ENCODE data around the gene ZNF738. TPM values are rescaled to one million over a fixed set of nuclear protein-coding genes. Genes with fewer than 3 reads are reported as not detected.
"Not testable (repeated sequence)": the region's sequence is repeated elsewhere in the genome, so short reads cannot be mapped to it uniquely, and the experiment has no call there.

ZNF738 gene
- 10.1 and 10.8 TPM in 2 replicates for total RNA-seq
- 13.6 and 14.8 TPM in 2 replicates for polyA plus RNA-seq
- polyA plus RNA-seq (2011; cell fraction: cytosol; rRNA removed), result 10.2 and 11.9 TPM in 2 replicates
- polyA plus RNA-seq (2011; cell fraction: nucleus; rRNA removed), result 16.7 and 24.4 TPM in 2 replicates
- polyA plus RNA-seq (2012), result 7.8 and 7.9 TPM in 2 replicates
- polyA minus RNA-seq, result 3.5 and 6.0 TPM in 2 replicates
- polyA minus RNA-seq (2011; cell fraction: cytosol; rRNA and poly(A)+ RNA removed), result 1.1 TPM
- polyA minus RNA-seq (2011; cell fraction: nucleus; rRNA and poly(A)+ RNA removed), result 9.6 and 9.8 TPM in 2 replicates
- Bru-seq, nascent RNA, result percentile 86 among the genes with signal in this experiment
- BruChase-seq, experiment 1, labeled RNA remaining after a 6-hour chase, result percentile 72 among the genes with signal in this experiment
- BruChase-seq, experiment 2, labeled RNA remaining after a 2-hour chase, result percentile 84 among the genes with signal in this experiment
- long read RNA-seq, transcript ZNF738-202 (5 exons, 1,142 nt), result major isoform, 13 of 22 reads
- long read RNA-seq, partial matches to known transcripts, result 0 of 22 reads
- long read RNA-seq, other reads (novel, unspliced or antisense), result 6 of 22 reads

- Histone ChIP-seq H3K36me3 (ENCODE audit: control insufficient read depth in 2 of 2, extremely low read depth in 1 of 2, insufficient read depth in 2 of 2, low read length in 2 of 2) (no peaks in the 10 kb centered on the region), H3K9me3 (replicated peaks; ENCODE audit: control insufficient read depth, insufficient read depth, low read length) (no peaks in the 10 kb centered on the region), H2AFZ (ENCODE audit: low read depth, low read length) (peak within 1 kb of the TSS; percentile 100), H4K20me1 (replicated peaks; ENCODE audit: control insufficient read depth, extremely low read depth, insufficient read depth, low read length) (no peaks in the 10 kb centered on the region), H3K9me1 (replicated peaks; ENCODE audit: control insufficient read depth, extremely low read depth, insufficient read depth, low read length) (no peaks in the 10 kb centered on the region), H3K27ac (ENCODE audit: insufficient read depth, low read depth, low read length) (peak within 1 kb of the TSS; percentile 90), H3K9ac (replicated peaks; ENCODE audit: extremely low read depth, insufficient read depth, low read length) (peak within 1 kb of the TSS; percentile 89), H3K4me2 (ENCODE audit: insufficient read depth, low read length) (peak within 1 kb of the TSS; percentile 79), H3K79me2 (ENCODE audit: control insufficient read depth, insufficient read depth, low read length) (peaks cover 10% of the 10 kb centered on the region), H3K4me1 (ENCODE audit: control insufficient read depth, extremely low read depth, insufficient read depth, low read length) (no peaks in the 10 kb centered on the region), H3K27me3 (ENCODE audit: control insufficient read depth in 2 of 2, insufficient read depth in 2 of 2, low read length in 2 of 2) (no peaks in the 10 kb centered on the region), H3K4me3 (replicated peaks in 1 of 3; ENCODE audit: insufficient read depth in 1 of 3, low read depth in 1 of 3, low read length in 3 of 3) (peak within 1 kb of the TSS; percentile 77 to 93 (median 92))
- dilution Hi-C loops (cut with MboI; ENCODE audit: extremely low pct_ligation_motif_present, low sequenced_read_pairs) (no loop called here), intact Hi-C loops (cut with micrococcal nuclease) (loop anchor here (1.0 kb wide), 2 partner anchors 30 to 408 kb away; partner anchors contain the start of genes ZNF100 and ZNF708)
- CTCF ChIA-PET, result interaction anchor here (1.5 kb wide), 1 partner anchor 38 kb away, joined by 4 read pairs; the partner anchor contains the start of gene ZNF493
- TSS peak; percentile 57 for BruUV-seq (replicated peaks)
- no peak for TF ChIP-seq EZH2 (IDR thresholded peaks at IDR 0.05; ENCODE audit: borderline replicate concordance, low read depth, low read length, severe bottlenecking)
- TF ChIP-seq POLR2A (IDR thresholded peaks at IDR 0.05; ENCODE audit: low read depth, low read length), result peak; percentile 48
- TF ChIP-seq POLR2AphosphoS5 (IDR thresholded peaks at IDR 0.05; ENCODE audit: insufficient read depth, low read depth, low read length), result peak; percentile 40
- TF ChIP-seq JUN (IDR thresholded peaks at IDR 0.05; ENCODE audit: borderline replicate concordance, insufficient read depth, insufficient read length, low read depth), result no peak
- DNase-seq (ENCODE audit: low read depth, low spot score) (peak; percentile 96), FAIRE-seq (peak; percentile 97)
- POLR2A ChIA-PET, result interaction anchor here (0.6 to 2.0 kb wide), 3 partner anchors 9 to 704 kb away, joined by 3 to 4 read pairs (median 3); partner anchors contain the start of gene ZNF493
These were observed at the start of gene ZNF738 for GRCh38 chr19:21358768-21359451. Gene ZNF738, plus strand, starts transcription at chr19:21359000. Its CDS starts 141 bp downstream, at chr19:21359141.

GRCh38 chr19:21312807-21313206 lies 46.0 kb upstream of the ZNF738 start:
- POLR2A ChIA-PET; DNase-seq (ENCODE audit: low read depth, low spot score); H2AFZ ChIP-seq (ENCODE audit: low read depth, low read length); H3K9me3 ChIP-seq (replicated peaks; ENCODE audit: control insufficient read depth, insufficient read depth, low read length); H3K4me3 ChIP-seq (replicated peaks in 1 of 3; ENCODE audit: insufficient read depth in 1 of 3, low read depth in 1 of 3, low read length in 3 of 3); H3K9ac ChIP-seq (replicated peaks; ENCODE audit: extremely low read depth, insufficient read depth, low read length); H3K27ac ChIP-seq (ENCODE audit: insufficient read depth, low read depth, low read length); H3K36me3 ChIP-seq (ENCODE audit: control insufficient read depth in 2 of 2, extremely low read depth in 1 of 2, insufficient read depth in 2 of 2, low read length in 2 of 2); H3K9me1 ChIP-seq (replicated peaks; ENCODE audit: control insufficient read depth, extremely low read depth, insufficient read depth, low read length); FAIRE-seq; intact Hi-C loops (cut with micrococcal nuclease); H3K4me1 ChIP-seq (ENCODE audit: control insufficient read depth, extremely low read depth, insufficient read depth, low read length); CTCF ChIA-PET; H3K4me2 ChIP-seq (ENCODE audit: insufficient read depth, low read length); H3K27me3 ChIP-seq (ENCODE audit: control insufficient read depth in 2 of 2, insufficient read depth in 2 of 2, low read length in 2 of 2); dilution Hi-C loops (cut with MboI; ENCODE audit: extremely low pct_ligation_motif_present, low sequenced_read_pairs); BruUV-seq (replicated peaks); H4K20me1 ChIP-seq (replicated peaks; ENCODE audit: control insufficient read depth, extremely low read depth, insufficient read depth, low read length): not testable (repeated sequence)
- H3K79me2 ChIP-seq (ENCODE audit: control insufficient read depth, insufficient read depth, low read length), result peaks cover 19% of the 10 kb centered on the region
